ENCODE results near the gene SGTA.

DNA sequence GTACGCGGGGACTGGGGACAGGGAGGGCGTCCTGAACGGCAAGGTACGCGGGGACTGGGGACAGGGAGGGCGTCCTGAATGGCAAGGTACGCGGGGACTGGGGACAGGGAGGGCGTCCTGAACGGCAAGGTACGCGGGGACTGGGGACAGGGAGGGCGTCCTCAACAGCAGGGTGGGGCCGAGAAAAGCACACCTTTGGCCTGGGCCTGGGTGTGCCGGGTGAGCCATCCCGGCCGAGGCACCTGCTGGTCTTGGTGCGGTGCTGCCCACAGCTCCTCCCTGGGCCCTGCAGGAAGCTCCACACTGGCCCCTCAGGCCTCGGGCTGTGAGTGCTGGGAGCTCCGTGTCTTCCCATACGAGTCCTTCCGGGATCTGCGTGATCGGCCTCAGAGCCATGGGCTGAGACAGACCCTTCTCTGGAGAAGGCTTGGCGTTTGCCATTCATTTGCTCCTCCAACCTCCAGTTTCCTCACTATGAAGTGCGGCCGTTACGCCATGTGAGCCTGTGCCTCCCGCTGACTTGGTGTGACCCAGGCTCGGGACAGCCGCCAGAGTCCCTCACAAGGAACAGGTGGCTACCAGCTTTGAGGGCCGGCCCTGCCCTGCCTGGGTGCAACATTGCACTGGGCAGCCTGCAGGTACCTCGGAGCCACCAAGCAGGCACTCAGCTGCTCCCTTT is 28.8 kb upstream of the SGTA start:
- no peak for TF ChIP-seq NR3C1 (CRISPR knock-in tag; IDR thresholded peaks at IDR 0.05)
- no peak for TF ChIP-seq CHD1 (IDR thresholded peaks at IDR 0.05; ENCODE audit: low read length)
- TF ChIP-seq ATF1 (CRISPR knock-in tag; IDR thresholded peaks at IDR 0.05) = no peak
- no peak for TF ChIP-seq ATF1 (tag; IDR thresholded peaks at IDR 0.05)
- TF ChIP-seq CEBPB (tag; IDR thresholded peaks at IDR 0.05) = no peak

Measured in K562 (cell line).